Spleen (tissue), 7 donors: ENCODE results near the gene SEC24D.

Experiments used
- POLR2A ChIP-seq, 3 donors: fragments of 450-650 bp; IDR thresholded peaks; one replicate each; pipeline ENCODE4 v1.5.1; 2017; ENCODE audit warnings: antibody characterized with exemption in 3 of 3, mild to moderate bottlenecking in 1 of 3
- POLR2AphosphoS5 ChIP-seq, 3 donors: sonication (generic); formaldehyde crosslinking; IDR thresholded peaks; one replicate each; pipeline ENCODE4 v1.5.1; 2017; ENCODE audit warnings: antibody characterized with exemption in 3 of 3
- TF ChIP-seq, protein P1 (sequence below), 11 experiments: fragments of 200-600 bp in 7 of 11; fragments of 450-650 bp in 4 of 11; sonication (generic) in 4 of 11; IDR thresholded peaks in 8 of 11; conservative IDR thresholded peaks in 3 of 11; 1 replicate in 7 of 11; 2 replicates in 4 of 11; pipeline versions ENCODE4 v1.4.0 to v1.8.0; 2016 to 2021; ENCODE audit warnings: antibody characterized with exemption in 11 of 11, inconsistent platforms in 4 of 11, mild to moderate bottlenecking in 1 of 11
- donor health status: DM: no; HTN: no; CAD: no; lungs with moderate emphysema.
- donor health status: DM: no; HTN: no; CAD: no.
- donor health status: DM: no; HTN: no; CAD: no.

DNA sequence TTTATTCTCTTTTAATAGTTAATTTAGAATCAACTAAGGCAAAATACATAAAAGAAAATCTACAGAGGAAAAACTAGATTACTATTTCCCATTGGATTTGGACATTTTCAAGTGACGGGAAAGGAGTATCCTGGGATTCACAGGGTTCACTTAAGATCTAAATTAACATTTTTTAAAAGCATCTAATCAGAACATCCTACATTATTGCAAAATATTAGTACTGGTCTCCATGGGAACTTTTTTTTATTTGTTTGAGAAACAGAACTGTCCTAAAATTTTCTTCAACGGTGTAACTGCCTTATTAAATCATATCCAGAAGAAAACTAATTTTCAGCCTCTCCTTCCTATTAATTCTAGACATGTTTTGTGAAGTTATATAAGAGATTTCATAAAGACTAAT lies 81.0 kb downstream of the SEC24D start:
- TF ChIP-seq, protein P1, sequence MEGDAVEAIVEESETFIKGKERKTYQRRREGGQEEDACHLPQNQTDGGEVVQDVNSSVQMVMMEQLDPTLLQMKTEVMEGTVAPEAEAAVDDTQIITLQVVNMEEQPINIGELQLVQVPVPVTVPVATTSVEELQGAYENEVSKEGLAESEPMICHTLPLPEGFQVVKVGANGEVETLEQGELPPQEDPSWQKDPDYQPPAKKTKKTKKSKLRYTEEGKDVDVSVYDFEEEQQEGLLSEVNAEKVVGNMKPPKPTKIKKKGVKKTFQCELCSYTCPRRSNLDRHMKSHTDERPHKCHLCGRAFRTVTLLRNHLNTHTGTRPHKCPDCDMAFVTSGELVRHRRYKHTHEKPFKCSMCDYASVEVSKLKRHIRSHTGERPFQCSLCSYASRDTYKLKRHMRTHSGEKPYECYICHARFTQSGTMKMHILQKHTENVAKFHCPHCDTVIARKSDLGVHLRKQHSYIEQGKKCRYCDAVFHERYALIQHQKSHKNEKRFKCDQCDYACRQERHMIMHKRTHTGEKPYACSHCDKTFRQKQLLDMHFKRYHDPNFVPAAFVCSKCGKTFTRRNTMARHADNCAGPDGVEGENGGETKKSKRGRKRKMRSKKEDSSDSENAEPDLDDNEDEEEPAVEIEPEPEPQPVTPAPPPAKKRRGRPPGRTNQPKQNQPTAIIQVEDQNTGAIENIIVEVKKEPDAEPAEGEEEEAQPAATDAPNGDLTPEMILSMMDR (IDR thresholded peaks at IDR 0.05 in 8 of 11, conservative IDR thresholded peaks at IDR 0.05 in 3 of 11) = no peak
- TF ChIP-seq POLR2AphosphoS5 (IDR thresholded peaks at IDR 0.05) = no peak
- TF ChIP-seq POLR2A (IDR thresholded peaks at IDR 0.05) = no peak
